MM.1S (cell line): ENCODE results near the gene NME1.

ENCODE experiments used
- EZH2 ChIP-seq: fragments of 300-600 bp; sonication (generic); optimal IDR thresholded peaks from 2 replicates; pipeline ENCODE3; 2017; ENCODE audit warnings: low read depth, mild to moderate bottlenecking, antibody characterized with exemption, low read length, mixed read lengths
- TF ChIP-seq, protein P1 (sequence below): fragments of 300-600 bp; sonication (generic); IDR thresholded peaks from 2 replicates; pipeline ENCODE4 v1.5.1; 2016; ENCODE audit warnings: antibody characterized with exemption, low read length, mixed read lengths

DNA sequence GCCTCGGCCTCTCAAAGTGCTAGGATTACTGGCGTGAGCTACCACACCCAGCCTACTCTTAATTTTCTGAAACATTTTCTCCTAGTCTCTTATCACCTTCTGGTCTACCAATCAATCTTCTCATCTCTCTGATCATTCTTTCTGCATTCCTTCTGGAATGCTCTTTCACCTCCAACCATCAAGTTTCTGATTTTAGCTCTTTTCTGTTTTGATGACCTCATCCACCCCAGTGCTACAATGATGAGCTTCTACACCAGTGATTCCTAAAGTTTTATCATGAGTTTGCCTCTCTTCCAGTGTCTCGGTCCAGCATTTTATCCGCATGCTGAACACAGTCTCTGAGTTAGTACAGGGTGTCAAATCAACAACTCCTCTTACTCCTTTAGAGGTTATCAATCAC lies 44.4 kb downstream of the NME1 start:
- TF ChIP-seq, protein P1, sequence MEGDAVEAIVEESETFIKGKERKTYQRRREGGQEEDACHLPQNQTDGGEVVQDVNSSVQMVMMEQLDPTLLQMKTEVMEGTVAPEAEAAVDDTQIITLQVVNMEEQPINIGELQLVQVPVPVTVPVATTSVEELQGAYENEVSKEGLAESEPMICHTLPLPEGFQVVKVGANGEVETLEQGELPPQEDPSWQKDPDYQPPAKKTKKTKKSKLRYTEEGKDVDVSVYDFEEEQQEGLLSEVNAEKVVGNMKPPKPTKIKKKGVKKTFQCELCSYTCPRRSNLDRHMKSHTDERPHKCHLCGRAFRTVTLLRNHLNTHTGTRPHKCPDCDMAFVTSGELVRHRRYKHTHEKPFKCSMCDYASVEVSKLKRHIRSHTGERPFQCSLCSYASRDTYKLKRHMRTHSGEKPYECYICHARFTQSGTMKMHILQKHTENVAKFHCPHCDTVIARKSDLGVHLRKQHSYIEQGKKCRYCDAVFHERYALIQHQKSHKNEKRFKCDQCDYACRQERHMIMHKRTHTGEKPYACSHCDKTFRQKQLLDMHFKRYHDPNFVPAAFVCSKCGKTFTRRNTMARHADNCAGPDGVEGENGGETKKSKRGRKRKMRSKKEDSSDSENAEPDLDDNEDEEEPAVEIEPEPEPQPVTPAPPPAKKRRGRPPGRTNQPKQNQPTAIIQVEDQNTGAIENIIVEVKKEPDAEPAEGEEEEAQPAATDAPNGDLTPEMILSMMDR: no peak
- no peak for TF ChIP-seq EZH2
